Nucleus accumbens (tissue), 56 donors: Measurements from ENCODE around the gene ELFN2.

Source experiments
- DNase-seq, 56 donors: peaks; one replicate each; lab custom pipeline; 2025; lab: John Stamatoyannopoulos, UW

ELFN2 gene

DNA sequence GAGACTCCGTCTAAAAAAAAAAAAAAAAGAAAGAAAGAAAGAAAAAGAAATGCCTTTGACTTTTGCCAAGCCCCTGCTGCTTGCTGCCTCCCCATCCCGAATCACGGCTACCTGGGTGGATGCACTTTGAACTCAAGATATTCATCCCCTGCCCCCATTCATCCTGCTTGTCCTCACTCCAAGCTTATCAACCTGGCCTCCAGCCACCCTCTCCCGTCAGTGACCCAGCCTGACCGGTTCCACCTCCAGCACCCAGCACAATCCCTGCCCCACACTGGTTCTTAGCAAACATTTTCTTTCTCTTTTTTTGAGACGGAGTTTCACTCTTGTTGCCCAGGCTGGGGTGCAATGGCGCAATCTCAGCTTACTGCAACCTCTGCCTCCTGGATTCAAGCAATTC, 100.6 kb downstream of the ELFN2 start:
- DNase-seq: no peak

- no peak for DNase-seq
Measured at GRCh38 chr22:37325039-37325395, 102.3 kb downstream of the ELFN2 start.

DNA sequence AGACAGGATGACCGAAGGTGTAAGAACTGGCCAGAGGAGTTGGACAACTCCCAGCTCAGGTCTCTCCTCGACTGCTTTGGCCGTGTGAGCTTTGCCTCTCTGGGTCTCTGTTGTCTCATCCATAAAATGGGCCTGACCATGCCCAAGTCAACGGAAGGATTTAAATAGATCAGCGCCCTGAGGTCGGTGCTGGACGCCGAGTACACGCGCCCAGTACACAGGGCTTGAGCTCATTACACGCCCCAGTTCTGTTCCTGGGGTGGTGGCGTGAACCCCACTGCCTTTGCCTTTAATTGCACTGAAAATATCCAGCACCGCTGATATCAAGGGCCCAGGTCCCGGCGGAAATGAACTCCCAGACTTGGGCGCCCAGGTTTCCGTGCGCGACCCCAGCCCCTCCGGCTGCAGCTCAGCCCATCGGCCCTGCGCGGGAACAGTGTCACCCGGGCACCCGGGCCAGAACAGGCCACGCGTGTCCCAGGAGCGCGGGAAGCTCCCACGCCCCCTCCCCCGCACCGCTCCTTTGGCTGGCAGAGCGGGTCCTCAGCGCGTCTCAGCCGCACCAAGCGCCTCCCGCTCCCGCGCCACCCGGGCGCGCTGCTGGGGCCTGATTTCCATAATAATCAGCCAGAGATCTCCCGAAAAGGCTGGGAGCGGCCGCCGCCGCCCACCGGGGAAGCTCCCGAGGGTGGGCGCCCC, 102.8 kb downstream of the ELFN2 start:
- peak in 17 of 56 donors; percentile 4 to 62 (median 36) for DNase-seq

- DNase-seq: no peak
Measured at GRCh38 chr22:37320726-37321677, 106.3 kb downstream of the ELFN2 start.

DNA sequence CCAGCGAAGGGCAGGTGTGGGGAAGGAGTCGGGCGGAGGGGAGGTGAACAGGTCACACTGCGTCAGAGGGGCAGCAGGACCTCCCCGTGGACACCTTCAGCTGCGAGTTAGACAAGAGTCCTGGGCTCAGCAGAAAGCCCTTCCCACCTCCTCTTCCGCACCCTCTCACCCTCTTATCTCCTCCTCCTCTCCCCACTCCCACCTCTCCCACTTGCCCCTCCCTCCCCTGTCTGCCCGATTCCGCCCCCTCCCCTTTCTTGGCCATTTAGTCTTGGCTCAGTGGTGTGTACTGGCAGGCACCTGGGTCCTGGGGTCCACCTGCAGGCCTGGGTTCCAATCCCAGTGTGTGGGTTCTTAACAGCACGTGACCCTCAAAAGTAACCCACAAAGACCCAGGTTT, 107.8 kb downstream of the ELFN2 start:
- DNase-seq: no peak

DNA sequence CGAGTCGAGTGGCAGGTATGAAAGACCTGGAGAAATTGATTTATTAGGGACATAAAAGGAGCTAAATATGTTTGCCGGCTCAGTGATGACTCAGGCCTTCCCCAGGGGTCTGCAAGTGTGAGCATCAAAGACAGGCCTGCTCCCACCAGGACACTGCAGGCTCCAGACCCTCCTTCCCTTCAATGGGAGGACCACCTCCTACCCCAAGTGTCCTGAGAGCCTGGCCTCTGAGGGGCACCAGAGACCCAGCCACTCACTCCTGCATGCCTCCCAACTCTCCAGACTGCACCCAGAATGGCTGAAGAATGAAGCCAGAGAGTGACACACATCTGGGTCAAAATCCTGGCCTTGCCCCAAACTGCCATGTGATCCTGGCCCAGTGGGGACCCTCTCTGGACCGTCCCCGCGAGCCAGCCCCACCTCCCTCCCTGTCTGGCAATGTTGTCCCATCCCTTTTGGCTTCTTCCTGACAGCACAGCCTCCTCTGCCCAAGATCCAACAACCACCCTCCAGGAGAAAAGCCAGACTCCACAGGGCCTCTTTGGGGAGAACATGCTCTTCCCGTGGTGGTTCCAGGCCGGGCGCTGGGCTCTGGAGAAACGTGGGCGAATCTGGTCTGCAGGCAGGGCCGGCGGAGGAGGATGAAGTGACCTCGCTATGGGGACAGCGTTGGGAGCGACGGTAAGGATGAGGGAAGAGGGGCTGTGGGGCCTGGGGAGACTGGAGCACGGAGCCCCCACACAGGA, 108.7 kb downstream of the ELFN2 start:
- DNase-seq: no peak
